ENCODE measurements around the gene NMNAT2. TPM values are rescaled to one million over a fixed set of nuclear protein-coding genes. Genes with fewer than 3 reads are reported as not detected.

Gene NMNAT2
- polyA plus RNA-seq, 3 donors: 2.8 to 4.7 (median 4.6) TPM

DNA sequence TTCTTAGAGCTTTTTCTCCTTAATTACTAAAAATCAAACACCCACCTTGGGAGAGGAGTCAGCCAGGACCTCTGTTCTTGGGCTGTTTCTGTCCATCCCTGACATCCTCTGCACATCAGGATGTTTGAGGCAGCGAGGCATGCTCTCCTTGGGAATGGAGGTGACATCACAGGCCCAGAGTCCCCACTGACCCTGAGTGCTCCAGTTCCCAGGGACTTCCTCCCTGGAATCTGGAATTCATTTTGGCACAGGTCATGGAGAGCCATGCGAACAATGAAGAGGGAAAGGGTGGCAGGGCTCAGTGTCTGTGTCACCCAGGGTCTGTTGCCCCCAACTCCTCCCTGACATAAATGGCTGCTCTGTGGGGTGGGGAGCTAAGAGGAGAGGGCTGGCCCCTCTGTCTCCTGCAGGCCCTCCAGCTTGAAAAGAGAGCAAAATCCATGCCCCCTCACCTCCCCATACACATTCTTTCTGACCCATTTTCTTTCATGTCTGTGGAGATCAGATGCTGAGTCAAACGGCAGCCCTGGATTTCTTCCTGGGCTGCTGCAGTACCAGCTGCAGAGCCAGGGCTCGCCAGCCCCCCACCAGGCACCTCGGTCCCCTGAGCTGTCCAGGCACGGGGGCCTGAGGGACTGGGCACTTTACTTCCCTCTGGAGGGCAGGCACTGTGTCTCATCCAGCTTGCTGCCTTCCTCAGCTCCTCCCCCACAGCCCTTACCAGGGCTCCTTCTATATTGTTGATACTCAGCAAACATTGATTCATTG lies 102.0 kb downstream of the NMNAT2 start:
- DNase-seq: peak; percentile 28

DNA sequence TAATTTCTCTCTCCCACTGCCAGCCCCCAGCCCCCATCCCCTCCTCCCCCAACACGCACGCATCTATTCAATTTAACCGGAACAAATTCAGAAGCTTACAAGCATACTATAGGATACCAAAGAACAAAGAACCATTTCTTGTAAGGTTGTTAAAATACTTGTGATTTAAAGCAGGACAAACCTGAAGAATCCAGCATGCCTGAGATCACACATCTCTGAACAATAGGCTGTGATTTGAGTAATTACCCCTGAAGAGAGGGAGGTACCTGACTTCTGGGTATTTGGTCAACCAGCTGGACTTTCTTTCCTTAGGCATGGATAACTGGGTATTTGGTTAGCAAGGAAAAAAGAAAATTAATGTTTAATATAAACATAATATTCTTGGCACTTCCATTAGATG lies 105.1 kb downstream of the NMNAT2 start:
- DNase-seq: no peak

DNA sequence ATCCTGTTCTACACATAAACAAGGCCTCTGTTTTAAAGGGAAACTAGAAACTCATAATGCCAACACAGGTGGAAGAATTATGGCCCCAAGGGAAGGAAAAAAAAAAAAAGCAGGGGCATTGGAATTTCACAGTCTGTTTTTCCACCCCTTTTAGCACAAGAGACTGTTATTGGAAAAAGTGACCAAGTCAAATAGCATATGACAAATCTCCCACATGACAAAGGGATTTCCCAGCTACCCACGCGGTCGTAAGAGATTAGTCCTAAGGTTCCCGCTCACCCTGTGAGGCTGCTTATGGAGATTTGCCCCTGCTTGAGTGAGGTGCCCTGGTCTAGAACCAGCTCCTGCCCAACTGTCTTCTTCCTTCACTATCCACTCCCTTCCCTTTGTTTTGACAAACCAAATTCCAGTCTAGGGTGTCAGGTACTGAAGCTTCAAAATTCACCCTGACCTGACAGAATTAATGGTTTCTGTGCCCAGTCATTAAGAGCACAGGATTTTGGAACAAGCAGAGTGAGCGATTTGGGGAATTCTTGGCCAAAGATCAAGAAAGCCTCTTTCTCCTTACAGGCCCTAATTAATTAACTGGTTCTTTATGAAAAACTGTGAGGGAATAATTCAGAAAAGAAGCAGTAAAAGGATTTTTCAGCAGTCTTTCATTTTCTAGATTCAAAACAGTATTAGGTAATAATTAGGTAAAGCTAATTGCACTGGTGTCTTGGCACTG lies 107.3 kb downstream of the NMNAT2 start:
- peak; percentile 37 for DNase-seq

DNA sequence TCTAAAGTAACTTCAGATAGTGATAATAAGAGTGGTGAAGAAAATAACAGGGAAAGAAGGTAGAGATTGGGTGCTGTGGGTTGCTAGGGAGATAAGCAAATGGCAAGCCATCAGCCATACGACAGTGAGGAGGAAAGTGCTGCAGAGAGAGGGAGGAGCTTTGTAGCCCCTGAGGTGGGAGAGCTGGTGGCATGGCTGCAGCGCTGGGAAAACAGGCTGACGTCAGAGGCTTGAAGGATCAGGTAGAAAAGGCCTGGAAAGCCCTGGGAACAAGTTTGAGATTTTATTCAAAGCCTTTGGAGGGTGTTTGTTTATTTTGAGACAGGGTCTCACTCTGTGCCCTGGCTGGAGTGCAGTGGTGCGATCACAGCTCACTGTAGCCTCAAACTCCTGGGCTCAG lies 109.5 kb downstream of the NMNAT2 start:
- DNase-seq: no peak

DNA sequence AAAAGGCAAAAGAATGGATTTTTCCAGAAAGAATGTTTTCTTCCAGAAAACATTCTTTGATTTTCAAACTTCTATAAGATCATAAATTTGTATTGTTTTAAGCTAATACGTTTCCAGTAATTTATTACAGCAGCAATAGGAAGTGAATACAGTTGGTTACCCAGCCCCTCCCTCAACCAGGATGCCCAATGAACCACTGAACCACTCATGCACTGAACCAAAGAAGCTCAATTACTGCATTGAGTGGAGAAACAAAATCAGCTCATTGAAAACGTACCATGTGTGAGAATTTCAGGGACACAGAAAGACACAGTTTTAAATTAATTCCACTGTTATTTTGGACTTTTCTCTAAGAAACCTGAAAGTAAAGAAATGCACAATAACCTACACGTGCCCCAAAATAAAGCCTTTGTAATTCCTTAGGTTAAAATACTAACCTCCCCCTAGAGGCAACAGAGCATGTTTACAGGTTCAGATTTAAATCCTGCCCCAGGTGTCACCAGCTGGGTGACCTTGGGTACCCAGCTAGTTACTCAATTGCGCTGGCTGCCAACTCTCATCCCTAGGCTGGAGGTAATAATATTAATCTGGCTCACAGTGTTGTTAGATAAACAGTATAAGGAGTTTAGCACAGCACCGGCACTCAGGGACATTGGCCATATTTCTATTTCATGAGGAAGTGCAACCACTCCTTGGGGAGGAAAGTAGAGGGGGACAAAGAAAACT lies 111.7 kb downstream of the NMNAT2 start:
- no peak for DNase-seq

DNA sequence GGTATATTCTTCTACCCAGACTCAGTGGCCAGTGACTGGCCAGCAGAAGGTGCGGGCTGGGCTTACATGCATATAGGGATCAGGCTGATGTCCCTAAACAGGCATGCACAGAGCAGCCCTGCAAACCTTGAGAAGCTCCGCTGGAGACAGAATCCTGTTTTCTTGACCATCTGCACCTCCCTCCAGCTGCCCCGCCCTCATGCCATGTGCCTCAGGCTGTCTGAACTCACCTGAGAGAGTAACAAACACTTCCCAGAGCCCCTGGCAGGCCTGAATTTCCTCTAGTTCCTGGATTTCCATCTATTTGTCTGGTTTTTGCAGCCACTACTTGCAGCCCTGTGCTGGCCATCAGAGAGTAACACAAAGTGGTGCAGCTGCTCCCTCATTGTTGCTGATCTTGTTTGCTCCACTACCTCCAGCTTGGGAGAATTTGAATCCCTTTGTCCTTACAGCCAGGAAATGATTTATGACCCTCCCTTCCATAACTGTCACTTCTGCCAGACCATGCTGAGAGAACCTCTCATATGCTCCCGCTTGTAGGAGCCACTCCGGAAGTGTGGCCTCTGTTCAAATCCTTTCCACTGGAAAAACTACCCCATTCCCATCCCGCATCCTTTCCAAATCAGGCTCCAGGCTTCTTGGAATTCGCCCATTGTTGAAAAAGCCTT lies 113.6 kb downstream of the NMNAT2 start:
- DNase-seq: no peak

DNA sequence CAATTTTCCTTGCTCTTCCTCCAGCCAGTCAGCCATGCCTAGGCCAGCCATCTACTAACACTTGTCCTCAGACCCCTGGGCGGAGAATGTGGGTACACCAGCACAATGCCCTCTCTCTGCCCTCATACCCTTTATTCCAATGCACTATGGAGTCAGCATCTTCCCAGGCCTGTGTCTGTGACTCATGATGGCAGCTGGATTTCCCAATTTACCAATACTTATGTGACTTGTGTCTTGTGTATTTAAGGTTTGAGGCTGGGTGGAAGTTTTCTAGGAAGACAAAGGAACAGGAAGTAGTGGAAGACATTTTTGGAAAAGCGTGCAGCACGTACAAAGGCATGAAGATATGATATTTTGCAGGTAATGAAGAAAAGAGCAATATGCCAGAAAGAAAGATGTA lies 114.3 kb downstream of the NMNAT2 start:
- no peak for DNase-seq

DNA sequence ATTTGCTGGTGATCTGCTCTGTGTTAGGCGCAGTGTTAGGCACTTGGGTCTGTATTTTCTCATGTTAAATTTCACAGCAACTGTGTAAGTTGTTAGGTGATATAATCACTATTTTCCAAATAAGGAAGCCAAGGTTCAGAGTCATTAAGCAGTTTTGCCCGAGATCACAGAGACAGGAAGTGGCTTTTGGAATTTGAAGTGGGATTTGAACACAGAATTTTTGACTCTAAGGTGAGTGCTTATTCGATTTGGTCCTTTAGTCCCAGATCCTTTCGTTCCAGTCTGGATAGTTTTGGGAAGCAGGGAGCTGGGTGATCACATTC lies 114.9 kb downstream of the NMNAT2 start:
- DNase-seq: no peak

DNA sequence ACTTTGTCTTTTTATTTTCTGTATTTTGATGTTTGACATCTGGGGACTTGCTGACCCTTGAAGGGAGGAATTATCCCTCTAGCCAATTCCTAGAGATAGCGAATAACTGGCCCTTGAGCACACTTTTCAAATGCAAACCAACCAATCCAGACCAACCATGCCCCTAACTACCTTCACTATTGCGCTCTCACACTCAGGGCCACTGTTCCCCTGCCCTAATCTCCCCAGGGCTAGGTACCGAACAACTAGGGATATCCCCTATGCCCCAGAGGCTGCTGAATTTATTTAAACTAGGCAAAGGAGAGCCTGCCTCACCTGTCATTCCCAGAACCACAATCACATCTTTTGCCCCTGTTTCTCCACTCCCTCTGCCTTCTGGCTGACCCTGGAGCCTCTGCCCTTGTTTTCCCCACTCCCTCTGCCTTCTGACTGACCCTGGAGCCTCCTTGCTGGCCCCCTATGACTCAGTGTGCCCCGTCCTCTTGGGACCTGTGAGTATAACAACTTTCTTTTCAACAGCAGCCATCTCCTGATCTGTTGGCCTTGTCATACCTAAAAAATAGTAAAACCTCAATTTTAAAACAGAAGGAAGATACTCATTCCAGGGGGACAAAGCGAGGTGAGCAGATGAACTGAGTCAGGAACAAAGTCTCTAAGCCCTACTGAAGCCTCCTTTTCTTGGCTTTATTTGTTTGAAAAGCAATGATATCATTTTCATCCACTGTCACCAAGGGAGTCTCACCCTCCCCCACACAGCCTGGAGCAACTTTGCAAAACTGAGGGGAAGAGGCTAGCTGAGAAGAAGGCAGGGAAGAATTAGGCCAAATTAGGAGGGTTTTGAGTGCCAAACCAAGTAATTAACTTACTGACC lies 115.5 kb downstream of the NMNAT2 start:
- DNase-seq: no peak

DNA sequence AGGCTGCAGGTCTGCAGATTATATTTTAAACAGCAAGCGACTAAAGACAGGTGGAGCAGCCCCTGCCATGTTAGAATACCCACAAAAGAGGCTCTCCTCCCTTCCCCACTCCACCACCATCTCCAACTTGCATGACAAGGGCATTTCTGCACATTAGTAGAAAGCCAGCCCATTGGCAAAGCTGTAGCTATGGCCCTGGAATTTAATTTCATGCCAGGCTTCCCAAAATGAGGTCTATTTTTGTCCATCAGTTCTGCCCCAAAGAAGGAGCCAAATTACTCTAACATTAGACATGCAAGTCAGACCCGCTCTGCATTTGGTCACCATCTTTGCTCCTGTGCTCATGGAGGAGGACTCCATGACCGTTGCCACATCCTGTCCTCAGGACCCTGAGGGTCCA lies 116.9 kb downstream of the NMNAT2 start:
- no peak for DNase-seq

DNA sequence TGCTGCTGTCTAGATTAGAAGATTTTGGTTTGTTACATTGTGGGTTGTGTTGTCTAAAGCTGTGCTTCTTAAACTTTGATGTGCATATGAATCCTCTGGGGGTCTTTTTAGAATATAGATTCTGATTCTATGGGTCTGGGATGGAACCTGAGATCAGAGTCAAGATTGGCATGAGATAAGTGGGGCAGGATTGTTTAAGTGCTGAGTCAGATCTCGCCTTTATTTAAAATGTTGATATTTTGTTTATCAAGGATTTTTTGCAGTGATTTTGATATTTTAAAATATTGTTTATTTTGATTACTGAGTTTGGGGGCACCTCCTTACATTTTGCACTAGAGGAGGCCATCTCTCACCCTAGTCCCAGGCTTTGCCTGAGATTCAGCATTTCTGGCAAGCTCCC lies 117.4 kb downstream of the NMNAT2 start:
- no peak for DNase-seq

DNA sequence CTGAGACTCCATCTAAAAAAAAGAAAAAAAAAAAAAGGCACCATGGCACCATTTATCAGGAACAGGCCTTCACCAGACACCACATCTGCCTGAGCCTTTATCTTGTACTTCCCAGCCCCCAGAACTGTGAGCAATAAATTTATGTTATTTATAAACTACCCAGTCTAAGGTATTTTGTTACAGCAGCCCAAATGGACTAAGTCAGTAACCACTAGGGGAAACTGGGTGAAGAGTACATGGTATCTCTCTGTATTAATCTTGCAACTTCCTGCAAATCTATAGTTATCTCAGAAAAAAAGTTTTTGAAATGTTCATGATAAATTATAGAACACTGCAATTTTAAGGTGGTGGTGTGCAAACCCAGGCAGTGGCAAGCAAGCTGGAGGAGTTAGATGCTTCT lies 117.8 kb downstream of the NMNAT2 start:
- DNase-seq: no peak

DNA sequence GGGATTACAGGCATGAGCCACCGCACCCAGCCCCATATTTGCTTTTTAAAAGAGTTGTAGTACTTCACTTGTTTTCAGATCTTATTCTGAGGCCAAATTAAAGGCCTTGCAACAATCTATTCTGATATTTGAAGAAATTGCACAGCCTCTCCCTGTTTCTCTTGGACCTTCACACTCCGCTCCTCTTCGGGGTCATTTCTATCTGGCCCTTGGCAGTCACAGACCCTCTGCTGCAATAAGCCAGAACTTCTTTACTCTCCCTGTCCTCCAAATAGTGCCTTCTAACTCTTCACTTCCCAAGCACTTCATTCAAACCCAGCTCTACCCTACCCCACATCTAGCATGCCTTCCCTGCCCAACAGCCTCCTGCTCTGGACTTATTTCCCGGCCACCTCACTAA lies 121.4 kb downstream of the NMNAT2 start:
- no peak for DNase-seq

DNA sequence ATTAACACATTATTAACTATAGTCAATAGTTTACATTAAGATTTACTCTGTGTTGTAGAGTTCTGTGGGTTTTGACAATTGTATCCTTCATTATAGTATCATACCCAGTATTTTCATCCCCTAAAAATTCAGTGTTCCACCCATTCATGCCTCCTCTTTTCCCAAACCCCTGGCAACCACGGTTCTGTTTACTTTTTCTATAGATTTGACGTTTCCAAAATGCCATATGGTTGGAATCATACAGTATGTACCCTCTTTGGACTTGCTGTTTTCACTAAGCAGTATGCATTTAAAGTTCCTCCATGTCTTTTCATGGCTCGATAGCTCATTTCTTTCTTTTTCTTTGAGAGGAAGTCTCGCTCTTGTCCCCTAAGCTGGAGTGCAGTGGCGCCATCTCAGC lies 122.7 kb downstream of the NMNAT2 start:
- no peak for DNase-seq

DNA sequence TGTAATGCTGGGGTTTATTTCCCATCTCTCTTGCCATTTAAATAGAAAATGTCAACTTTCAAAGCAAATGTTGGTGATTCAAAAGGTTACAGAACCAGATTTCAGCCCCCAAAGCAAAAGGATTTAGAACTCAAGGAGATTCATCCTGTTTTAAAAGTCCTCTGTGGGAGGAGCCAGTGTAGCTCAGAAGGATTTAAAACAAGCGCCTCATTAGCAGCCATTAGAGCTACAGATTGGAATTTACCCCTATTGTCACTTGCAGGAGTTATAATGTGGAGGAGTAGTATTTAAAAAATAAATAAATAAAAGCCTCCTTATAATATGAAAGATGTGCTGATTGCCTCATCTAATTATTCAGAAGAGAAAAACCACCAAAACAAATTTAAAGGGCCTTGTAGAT lies 124.3 kb downstream of the NMNAT2 start:
- DNase-seq: no peak

DNA sequence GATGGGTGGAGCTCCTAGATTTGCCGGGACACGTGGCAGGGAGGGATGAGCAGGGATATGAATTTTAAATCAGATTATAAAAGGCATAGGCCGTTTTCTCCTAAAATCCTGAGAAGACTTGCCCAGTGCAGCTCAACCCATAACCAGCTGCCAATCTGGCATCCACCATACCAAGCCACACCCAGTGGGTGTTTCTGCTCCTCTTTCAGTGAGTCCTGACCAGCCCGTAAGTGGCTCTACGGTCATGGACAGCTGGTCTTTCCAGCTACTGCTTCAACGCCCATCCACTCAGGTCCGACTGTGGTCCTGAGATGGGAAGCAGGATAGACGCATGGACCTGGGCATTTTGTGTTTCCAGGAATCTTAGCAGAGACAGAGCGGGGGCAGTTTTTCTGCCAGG lies 124.9 kb downstream of the NMNAT2 start:
- DNase-seq: no peak

DNA sequence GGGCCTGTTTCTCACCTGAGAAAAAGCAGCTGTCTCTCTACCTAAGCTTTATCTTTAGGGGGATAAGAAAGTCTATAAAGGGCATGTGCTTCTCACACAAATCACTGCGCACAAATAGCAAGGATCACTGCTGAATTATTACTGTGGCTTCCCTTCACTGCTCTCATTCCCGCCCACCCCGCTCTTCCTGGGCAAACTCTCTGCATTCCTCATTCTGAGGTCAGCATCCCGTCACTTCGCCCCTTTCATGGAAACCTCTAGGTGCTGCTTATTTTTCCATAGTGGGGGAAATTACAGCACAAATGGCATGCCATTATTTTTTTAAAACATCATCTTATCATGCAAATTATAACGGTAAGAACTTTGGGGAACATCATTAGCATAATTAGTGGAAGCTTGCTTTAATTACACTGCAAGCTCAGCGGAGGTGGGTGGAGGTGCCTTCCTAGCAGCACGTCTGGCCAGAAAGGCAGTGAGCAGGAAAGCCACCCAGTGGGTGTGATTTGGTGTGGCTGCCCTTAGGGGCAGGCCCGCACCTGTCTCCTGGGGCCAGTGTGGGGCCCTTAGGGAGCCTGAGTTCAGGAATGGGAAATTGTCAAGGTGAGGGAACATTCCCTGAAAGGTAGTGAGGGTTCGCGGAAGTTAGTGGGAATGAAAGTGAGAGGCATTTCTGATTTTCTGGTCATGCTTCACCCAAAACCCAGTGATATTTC lies 126.2 kb downstream of the NMNAT2 start:
- DNase-seq: peak; percentile 69

DNA sequence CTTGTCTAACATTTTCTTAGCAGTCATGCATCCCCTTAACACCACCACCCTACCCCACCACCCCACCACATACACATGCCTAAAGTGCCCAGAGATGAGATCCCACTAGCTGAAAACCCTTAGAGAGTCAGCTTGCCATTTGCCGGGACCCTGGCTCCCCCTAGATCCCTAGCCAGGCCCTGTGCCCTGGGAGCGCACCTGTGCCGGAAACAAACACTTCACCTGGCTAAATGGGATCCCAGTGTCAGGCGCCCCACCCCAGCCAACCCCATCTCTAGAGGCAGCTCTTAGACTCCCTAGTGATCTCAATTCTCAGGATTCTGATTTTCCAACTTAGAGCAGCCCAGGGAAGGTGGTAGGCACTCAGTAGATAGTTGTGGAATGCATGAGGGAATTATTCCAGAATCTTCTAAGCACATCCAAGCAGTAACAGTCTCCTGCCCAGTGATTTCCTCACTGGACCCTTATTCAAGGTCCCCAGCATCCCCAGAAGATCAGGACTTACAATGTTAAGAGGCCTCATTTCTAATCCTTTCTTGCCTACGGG lies 126.9 kb downstream of the NMNAT2 start:
- DNase-seq: no peak

DNA sequence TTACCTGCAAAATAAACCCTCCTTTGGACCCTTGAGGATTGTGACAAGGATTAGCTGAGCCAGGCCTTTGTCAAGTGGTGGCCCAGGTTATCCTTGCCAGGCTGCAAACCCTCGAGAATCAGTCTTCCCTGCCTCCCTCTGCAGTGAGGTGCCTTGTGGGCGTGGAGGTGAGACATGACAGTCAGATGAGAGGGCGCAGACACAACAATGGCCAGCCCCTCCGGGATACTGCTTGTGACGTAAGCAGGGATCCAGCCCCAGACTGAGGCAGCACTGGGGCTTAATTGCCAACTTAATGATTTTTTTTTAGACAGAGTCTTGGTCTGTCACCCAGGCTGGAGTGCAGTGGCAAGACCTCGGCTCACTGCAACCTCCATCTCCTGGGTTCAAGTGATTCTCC lies 127.6 kb downstream of the NMNAT2 start:
- no peak for DNase-seq

DNA sequence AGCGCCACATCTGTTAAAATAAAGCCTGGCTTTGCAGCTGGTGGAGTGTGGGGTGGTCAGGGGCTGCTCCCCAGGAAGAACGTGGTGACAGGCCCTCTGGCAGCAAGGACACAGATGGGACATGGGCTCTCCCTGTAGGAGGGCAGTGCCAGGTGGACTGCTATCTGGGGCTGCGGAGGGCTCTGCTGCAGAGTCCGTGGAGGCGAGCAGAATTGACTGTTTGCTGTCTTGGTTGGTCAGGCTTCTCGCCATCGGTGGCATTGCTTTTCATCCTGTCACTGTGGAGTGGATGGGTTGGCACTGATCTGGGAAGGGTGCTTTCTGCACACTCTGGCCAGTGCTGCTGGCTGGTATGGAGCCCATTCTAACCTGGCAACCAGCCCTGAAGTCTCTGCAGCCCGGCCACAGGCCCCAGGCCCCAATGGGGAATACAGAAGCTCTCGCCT lies 129.1 kb downstream of the NMNAT2 start:
- no peak for DNase-seq

DNA sequence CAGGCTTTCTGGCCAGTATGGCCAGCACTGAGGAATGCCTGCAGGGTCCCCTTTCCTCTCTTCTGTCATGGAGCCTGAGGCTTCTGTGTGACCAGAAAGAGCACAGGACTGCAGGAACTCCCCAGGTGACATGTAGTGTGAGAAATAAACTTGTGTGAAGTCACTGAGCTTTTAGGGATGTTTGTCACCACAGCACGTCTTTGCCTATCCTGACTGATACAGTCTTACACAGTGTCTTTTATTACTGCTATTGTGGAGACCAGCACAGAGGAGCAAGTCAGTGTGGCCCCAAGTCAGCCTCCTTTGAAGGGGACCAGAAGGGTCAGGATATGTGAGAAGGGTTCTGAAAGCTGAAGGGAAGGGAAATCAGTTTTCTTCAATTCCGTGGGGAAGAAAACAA lies 129.6 kb downstream of the NMNAT2 start:
- DNase-seq: no peak

Measured in renal pelvis (tissue), 4 donors.